ENCODE measurements around the gene ST3GAL3. TPM values are rescaled to one million over a fixed set of nuclear protein-coding genes. Genes with fewer than 3 reads are reported as not detected.

ST3GAL3 gene
- total and polyA plus RNA-seq, 10 of the 15 experiments (the other 5 are each of a cell fraction or from before 2014, with no cell fraction given): 1.2 to 19.3 (median 11.0) TPM

GRCh38 chr1:43944860-43945259 is 237.5 kb downstream of the ST3GAL3 start:
- H3K9ac ChIP-seq (ENCODE audit: control insufficient read depth, insufficient read depth, low read length): no peak overlapping the region
- no peaks in the 10 kb centered on the region for H3K36me3 ChIP-seq (ENCODE audit: control insufficient read depth in 2 of 2, insufficient read depth in 2 of 2, low read length in 1 of 2)
- H3K4me1 ChIP-seq (ENCODE audit: control insufficient read depth, insufficient read depth, low read length): peaks cover 10% of the 10 kb centered on the region
- no peaks in the 10 kb centered on the region for H3K27me3 ChIP-seq (replicated peaks in 1 of 2; ENCODE audit: control insufficient read depth in 2 of 2, insufficient read depth in 2 of 2, low read length in 1 of 2)
- TF ChIP-seq PAX8 (IDR thresholded peaks at IDR 0.05): no peak
- no peak for TF ChIP-seq NFYA (IDR thresholded peaks at IDR 0.05; ENCODE audit: borderline replicate concordance, low read depth, low read length)
- no peak for TF ChIP-seq BCL3 (IDR thresholded peaks at IDR 0.05; ENCODE audit: borderline replicate concordance, insufficient read depth, low read depth, low read length, poor library complexity, severe bottlenecking)
- no peak for TF ChIP-seq NFXL1 (IDR thresholded peaks at IDR 0.05; ENCODE audit: borderline replicate concordance)
- TF ChIP-seq NR2C1 (IDR thresholded peaks at IDR 0.05): no peak
- TF ChIP-seq NKRF (conservative IDR thresholded peaks at IDR 0.05): no peak
- no peak for TF ChIP-seq E4F1 (IDR thresholded peaks at IDR 0.05; ENCODE audit: borderline replicate concordance, partially characterized antibody)
- TF ChIP-seq ZBTB40 (IDR thresholded peaks at IDR 0.05; ENCODE audit: borderline replicate concordance): no peak
- no peak for TF ChIP-seq SP1 (IDR thresholded peaks at IDR 0.05; ENCODE audit: low read depth, low read length)
- TF ChIP-seq SKIL (IDR thresholded peaks at IDR 0.05; ENCODE audit: low read depth, poor library complexity, severe bottlenecking): no peak
- no peaks in the 10 kb centered on the region for H3K9me3 ChIP-seq (replicated peaks; ENCODE audit: control insufficient read depth, insufficient read depth, low read length)
- DNase-seq (ENCODE audit: low read depth, low spot score): no peak
- SMC1A ChIA-PET (ENCODE audit: uncharacterized antibody, unreplicated experiment): interaction anchor here (0.9 to 7.2 kb wide), 7 partner anchors 11 to 412 kb away, joined by 3 to 100 read pairs (median 6); partner anchors contain the start of genes ARTN and KDM4A
- peak overlapping the region; percentile 21 for H3K4me2 ChIP-seq (ENCODE audit: control insufficient read depth, insufficient read depth)
- WGBS (ENCODE audit: insufficient coverage, insufficient replicate concordance, low lambda C conversion rate, missing lambda C conversion rate): 100% methylated on average over 1 of the region's 1 CpG
- H3K27ac ChIP-seq (ENCODE audit: control insufficient read depth, insufficient read depth): no peak overlapping the region
- POLR2A ChIA-PET: interaction anchor here (0.7 to 1.6 kb wide), 4 partner anchors 10 to 295 kb away, joined by 3 to 10 read pairs (median 4); partner anchors contain the start of gene KDM4A
- peak overlapping the region; percentile 36; the same call in 1 of the 2 replicates for H3K4me3 ChIP-seq
- no peaks in the 10 kb centered on the region for H4K20me1 ChIP-seq (ENCODE audit: control insufficient read depth, insufficient read depth)
- CTCF ChIA-PET: interaction anchor here (0.9 to 10.4 kb wide), 7 partner anchors 11 to 292 kb away, joined by 3 to 167 read pairs (median 11); partner anchors contain the start of gene ARTN
- intact Hi-C loops (cut with micrococcal nuclease; ENCODE audit: unreplicated experiment): loop anchor here (5.0 kb wide), 2 partner anchors 92 to 238 kb away; partner anchors contain the start of gene ST3GAL3
- RAD21 ChIA-PET (ENCODE audit: unreplicated experiment): interaction anchor here (0.6 to 5.8 kb wide), 5 partner anchors 10 to 1096 kb away, joined by 3 to 78 read pairs (median 4); partner anchors contain the start of gene ARTN
- in situ Hi-C loops (cut with MboI): no loop called here
- H3K79me2 ChIP-seq (ENCODE audit: control insufficient read depth, insufficient read depth, low read length): peaks cover 23% of the 10 kb centered on the region
- BruUV-seq (replicated peaks): no TSS peak
- no peak for ATAC-seq
- FAIRE-seq: no peak
- no peak overlapping the region for H2AFZ ChIP-seq (ENCODE audit: control insufficient read depth, low read depth, low read length)

All from GM12878 (cell line).